Measurements from ENCODE around the gene ABCF2. TPM values are rescaled to one million over a fixed set of nuclear protein-coding genes. Genes with fewer than 3 reads are reported as not detected.

The ABCF2 gene
- total and polyA plus RNA-seq, 8 donors: 7.1 to 13.6 (median 11.0) TPM

GRCh38 chr7:151232917-151233701, 6.1 kb upstream of the ABCF2 start:
- ATAC-seq (peak; percentile 51 to 72 (median 66)), FAIRE-seq (no peak)
- 3 to 4% methylated on average over 36 of the region's 36 CpGs for WGBS, 2 donors

GRCh38 chr7:151232091-151232916, 5.3 kb upstream of the ABCF2 start, which contains the start of gene CHPF2:
TSS of gene CHPF2 (plus strand) at chr7:151232483. CDS start at chr7:151234012, 1,529 bp downstream.
- DNase-seq: peak; percentile 89 to 96 (median 90)
- Histone ChIP-seq H3K4me3 (peak within 1 kb of the TSS; percentile 75 to 99 (median 98)), H3K27me3 (no peaks in the 10 kb centered on the region), H3K36me3 (peaks cover 0 to 12% (median 1%) of the 10 kb centered on the region in 3 donors), H3K9me3 (no peaks in the 10 kb centered on the region), H3K4me1 (peaks cover 5 to 19% (median 7%) of the 10 kb centered on the region in 3 donors), H3K27ac (peak within 1 kb of the TSS; percentile 30 to 83 (median 62))
- WGBS, 2 donors: 0 to 1% methylated on average over 59 to 79 of the region's 79 CpGs
- intact Hi-C loops (cut with DNase I): no loop called here
- TF ChIP-seq CTCF (IDR thresholded peaks at IDR 0.05): no peak
- FAIRE-seq: no peak
- ATAC-seq: peak; percentile 95 to 97 (median 96)

More at GRCh38 chr7:151232917-151233701, 6.1 kb upstream of the ABCF2 start:
- Histone ChIP-seq H3K27ac (peak overlapping the region; percentile 30 to 83 (median 62)), H3K4me3 (peak overlapping the region; percentile 75 to 99 (median 98)), H3K9me3 (no peaks in the 10 kb centered on the region), H3K4me1 (peaks cover 5 to 15% (median 7%) of the 10 kb centered on the region in 3 donors), H3K27me3 (no peaks in the 10 kb centered on the region), H3K36me3 (peaks cover 0 to 20% (median 4%) of the 10 kb centered on the region in 3 donors)
- TF ChIP-seq CTCF (IDR thresholded peaks at IDR 0.05): no peak
- DNase-seq: peak in 4 of 6 donors; percentile 45 to 74 (median 63)
- intact Hi-C loops (cut with DNase I): no loop called here

GRCh38 chr7:151231080-151231479, 4.1 kb upstream of the ABCF2 start:
- no peak for DNase-seq
- 65 to 73% methylated on average over 1 of the region's 1 CpG for WGBS, 2 donors
- TF ChIP-seq CTCF (IDR thresholded peaks at IDR 0.05): no peak
- no peak for FAIRE-seq
- H3K9me3 ChIP-seq: no peaks in the 10 kb centered on the region
- H3K36me3 ChIP-seq: peaks cover 0 to 5% (median 0%) of the 10 kb centered on the region in 3 donors
- H3K27ac ChIP-seq: no peak overlapping the region
- H3K27me3 ChIP-seq: no peaks in the 10 kb centered on the region
- ATAC-seq: no peak
- H3K4me3 ChIP-seq: no peak overlapping the region
- H3K4me1 ChIP-seq: peaks cover 5 to 23% (median 7%) of the 10 kb centered on the region in 3 donors
- intact Hi-C loops (cut with DNase I): no loop called here

- no peak for TF ChIP-seq CTCF (IDR thresholded peaks at IDR 0.05)
- Histone ChIP-seq H3K4me1 (peaks cover 5 to 32% (median 6%) of the 10 kb centered on the region in 3 donors), H3K4me3 (no peak overlapping the region), H3K9me3 (no peaks in the 10 kb centered on the region), H3K27ac (no peak overlapping the region), H3K36me3 (peaks cover 0 to 5% (median 0%) of the 10 kb centered on the region in 3 donors), H3K27me3 (no peaks in the 10 kb centered on the region)
- no peak for DNase-seq
- WGBS, 2 donors: 79 to 85% methylated on average over 10 of the region's 10 CpGs
- FAIRE-seq: no peak
- no peak for ATAC-seq
- intact Hi-C loops (cut with DNase I): no loop called here
These were observed 2.2 kb upstream of the ABCF2 start for GRCh38 chr7:151229249-151229648.
